HUES64 (cell line): ENCODE results near the gene VKORC1L1. TPM values are rescaled to one million over a fixed set of nuclear protein-coding genes. Genes with fewer than 3 reads are reported as not detected.
"Not testable (repeated sequence)": the region's sequence is repeated elsewhere in the genome, so short reads cannot be mapped to it uniquely, and the experiment has no call there.

Experiments
- H3K27ac ChIP-seq: 2 replicates; pipeline ENCODE4 v1.7.0; 2013; ENCODE audit warnings: low read depth, low read length, inconsistent platforms
- H3K27me3 ChIP-seq: 2 replicates; pipeline ENCODE4 v1.6.1; 2013; ENCODE audit warnings: mild to moderate bottlenecking, low read length; ENCODE audit not compliant: insufficient read depth
- H3K36me3 ChIP-seq: 2 replicates; pipeline ENCODE4 v1.6.1; 2013; ENCODE audit warnings: mild to moderate bottlenecking, low read length; ENCODE audit not compliant: insufficient read depth
- H3K4me1 ChIP-seq: 2 replicates; pipeline ENCODE4 v1.6.1; 2013; ENCODE audit warnings: mild to moderate bottlenecking, low read length, moderate library complexity; ENCODE audit not compliant: insufficient read depth
- H3K4me3 ChIP-seq: 2 replicates; pipeline ENCODE4 v1.5.1; 2013; ENCODE audit warnings: mild to moderate bottlenecking, low read length, moderate library complexity
- H3K9ac ChIP-seq: 2 replicates; pipeline ENCODE4 v1.6.1; 2013; ENCODE audit warnings: mild to moderate bottlenecking, low read depth, low read length
- H3K9me3 ChIP-seq: 2 replicates; pipeline ENCODE4 v1.6.1; 2013; ENCODE audit warnings: low read depth, low read length; ENCODE audit not compliant: insufficient read depth
- WGBS: fragments of 150-250, 120-280 bp; methylation state at CpG from one replicate; pipeline ENCODE4 v1.1.7; 2013; ENCODE audit warnings: missing lambda C conversion rate; 5-methylcytosine and 5-hydroxymethylcytosine counted together
- polyA plus RNA-seq, 2 experiments: library from polyadenylated mRNA; stranded (reverse); fragments of 50-300 nt; gene quantifications; one replicate each; pipeline ENCODE4 v1.2.3, GENCODE V29; 2013

The VKORC1L1 gene
- polyA plus RNA-seq (2013, experiment 1 of 2), result 30.4 TPM
- polyA plus RNA-seq (2013, experiment 2 of 2), result 34.6 TPM

DNA sequence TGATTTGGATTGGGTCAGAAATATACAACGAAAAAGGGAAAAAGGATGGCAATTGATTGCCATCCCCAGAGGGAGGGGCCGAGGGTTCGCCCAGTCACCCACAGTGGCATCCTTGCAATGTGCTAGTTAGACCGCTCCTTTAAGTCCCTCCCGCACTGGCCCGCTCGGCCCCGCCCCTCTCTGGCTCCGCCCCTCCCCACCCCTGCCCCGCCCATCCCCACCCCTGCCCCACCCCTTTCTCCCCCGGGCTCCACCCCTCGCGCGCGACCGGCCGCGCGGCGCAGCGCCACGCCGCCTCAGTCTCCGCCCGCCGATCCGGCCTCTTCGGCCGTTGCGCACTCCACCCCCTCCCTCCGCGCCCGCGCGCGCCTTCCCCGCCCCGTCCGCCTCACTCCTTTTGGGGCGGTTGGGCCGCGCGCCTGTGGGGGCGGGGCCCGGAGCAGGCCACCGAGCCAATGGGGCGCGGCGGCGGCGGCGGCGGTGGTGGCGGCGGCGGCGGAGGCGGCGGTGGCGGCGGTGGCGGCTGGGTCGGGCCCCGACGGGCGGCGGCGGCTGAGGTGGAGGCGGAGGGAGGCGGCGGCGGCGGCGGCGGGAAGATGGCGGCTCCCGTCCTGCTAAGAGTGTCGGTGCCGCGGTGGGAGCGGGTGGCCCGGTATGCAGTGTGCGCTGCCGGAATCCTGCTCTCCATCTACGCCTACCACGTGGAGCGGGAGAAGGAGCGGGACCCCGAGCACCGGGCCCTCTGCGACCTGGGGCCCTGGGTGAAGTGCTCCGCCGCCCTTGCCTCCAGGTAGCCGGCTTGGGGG, at the start of gene VKORC1L1:
VKORC1L1 (plus strand) TSS at position 299 of the 806 bp plus-strand sequence; CDS start at position 597, 298 bp downstream.
- Histone ChIP-seq H3K4me3 (peak within 1 kb of the TSS; percentile 85), H3K9me3 (no peaks in the 10 kb centered on the region), H3K36me3 (peaks cover 4% of the 10 kb centered on the region; the same call in 1 of the 2 replicates), H3K27me3 (no peaks in the 10 kb centered on the region), H3K4me1 (no peaks in the 10 kb centered on the region), H3K9ac (peak within 1 kb of the TSS; percentile 86), H3K27ac (peak within 1 kb of the TSS; percentile 85; the same call in 1 of the 2 replicates)
- WGBS, result under 1% methylated on average over 85 of the region's 94 CpGs

DNA sequence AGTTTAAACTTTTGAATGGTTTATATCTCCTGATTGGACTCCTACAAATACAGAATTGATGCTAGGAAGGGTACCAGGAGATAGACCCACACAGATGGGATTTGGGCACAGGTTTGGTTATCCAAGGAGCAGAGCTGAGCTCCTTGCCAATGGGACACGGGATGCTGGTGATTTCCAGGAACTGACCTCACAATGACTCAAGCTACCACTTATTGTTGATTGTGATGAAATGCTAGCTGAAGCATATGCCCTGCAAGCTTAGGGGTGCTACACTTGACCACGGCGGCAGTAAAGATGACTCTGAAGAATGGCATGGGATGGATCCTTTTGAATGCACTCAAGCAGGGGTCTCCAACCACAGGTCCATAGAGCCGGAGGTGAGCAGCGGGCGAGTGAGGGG, 45.5 kb upstream of the VKORC1L1 start:
- no peaks in the 10 kb centered on the region for H3K36me3 ChIP-seq
- no peaks in the 10 kb centered on the region for H3K27me3 ChIP-seq
- no peaks in the 10 kb centered on the region for H3K9me3 ChIP-seq
- WGBS, result 93% methylated on average over 6 of the region's 6 CpGs
- H3K9ac ChIP-seq, result no peak overlapping the region
- no peak overlapping the region for H3K27ac ChIP-seq
- H3K4me1 ChIP-seq, result no peaks in the 10 kb centered on the region
- H3K4me3 ChIP-seq, result no peak overlapping the region

DNA sequence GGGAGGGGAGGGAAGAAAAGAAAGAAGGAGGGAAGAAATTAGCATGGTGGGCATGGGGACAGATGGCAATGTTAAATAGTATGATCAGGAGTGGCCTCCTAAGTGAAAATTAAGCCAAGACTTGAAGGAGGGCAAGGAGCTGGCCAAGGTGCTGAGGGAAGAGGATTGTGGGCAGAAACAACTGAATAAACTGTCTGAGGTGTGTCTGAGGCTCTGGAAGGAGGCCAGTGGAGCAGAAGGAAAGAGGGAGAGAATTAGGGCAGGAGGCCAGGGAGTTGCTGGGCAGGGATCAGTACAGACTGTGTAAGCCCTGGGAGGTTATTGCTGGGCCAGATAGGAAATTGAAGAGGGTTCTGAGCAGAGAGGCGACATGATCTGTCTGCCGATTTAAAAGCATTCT, 40.6 kb upstream of the VKORC1L1 start:
- no peak overlapping the region for H3K9ac ChIP-seq
- no peaks in the 10 kb centered on the region for H3K36me3 ChIP-seq
- 86% methylated on average over 2 of the region's 2 CpGs for WGBS
- no peaks in the 10 kb centered on the region for H3K4me1 ChIP-seq
- H3K9me3 ChIP-seq, result no peaks in the 10 kb centered on the region
- H3K4me3 ChIP-seq, result no peak overlapping the region
- H3K27ac ChIP-seq, result no peak overlapping the region
- H3K27me3 ChIP-seq, result no peaks in the 10 kb centered on the region

DNA sequence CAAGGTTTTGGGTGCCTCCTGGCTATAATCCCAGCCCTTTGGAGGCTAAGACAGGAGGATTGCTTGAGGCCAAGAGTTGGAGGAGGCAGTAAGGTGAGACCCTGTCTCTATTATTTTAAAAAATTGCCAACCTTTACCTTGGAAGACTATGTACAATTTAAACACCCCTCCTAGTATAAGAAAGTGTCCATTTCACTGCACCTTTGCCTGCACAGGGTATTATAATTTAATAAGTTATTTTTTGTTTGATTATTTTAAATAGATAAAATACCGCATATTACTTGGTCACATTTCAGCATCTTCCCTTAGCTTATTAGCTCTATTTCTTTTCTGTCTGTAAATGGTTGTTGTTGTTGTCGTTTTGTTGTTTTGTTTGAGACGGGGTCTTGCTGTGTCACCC, 36.2 kb upstream of the VKORC1L1 start:
- 100% methylated on average over 1 of the region's 3 CpGs for WGBS
- H3K9ac ChIP-seq, H3K4me3 ChIP-seq, H3K27me3 ChIP-seq, H3K27ac ChIP-seq, H3K9me3 ChIP-seq, H3K4me1 ChIP-seq, H3K36me3 ChIP-seq: not testable (repeated sequence)

DNA sequence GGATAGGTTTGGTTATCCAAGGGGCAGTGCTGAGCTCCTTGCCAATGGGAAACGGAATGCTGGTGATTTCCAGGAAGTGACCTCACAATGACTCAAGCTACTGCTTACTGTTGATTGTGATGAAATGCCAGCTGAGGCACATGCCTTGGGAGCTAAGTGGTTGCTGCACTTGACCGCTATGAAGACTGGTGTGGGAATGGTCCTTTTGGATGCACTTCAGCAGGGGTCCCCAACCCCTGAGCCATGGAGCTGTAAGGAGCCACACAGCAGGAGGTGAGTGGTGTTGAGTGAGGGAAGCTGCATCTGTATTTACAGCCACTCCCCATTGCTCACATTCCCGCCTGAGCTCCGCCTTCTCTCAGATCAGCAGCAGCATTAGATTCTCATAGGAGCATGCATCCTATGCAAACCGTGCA, 35.3 kb upstream of the VKORC1L1 start:
- H3K9me3 ChIP-seq, H3K4me3 ChIP-seq: not testable (repeated sequence)
- WGBS, result 73% methylated on average over 5 of the region's 5 CpGs

DNA sequence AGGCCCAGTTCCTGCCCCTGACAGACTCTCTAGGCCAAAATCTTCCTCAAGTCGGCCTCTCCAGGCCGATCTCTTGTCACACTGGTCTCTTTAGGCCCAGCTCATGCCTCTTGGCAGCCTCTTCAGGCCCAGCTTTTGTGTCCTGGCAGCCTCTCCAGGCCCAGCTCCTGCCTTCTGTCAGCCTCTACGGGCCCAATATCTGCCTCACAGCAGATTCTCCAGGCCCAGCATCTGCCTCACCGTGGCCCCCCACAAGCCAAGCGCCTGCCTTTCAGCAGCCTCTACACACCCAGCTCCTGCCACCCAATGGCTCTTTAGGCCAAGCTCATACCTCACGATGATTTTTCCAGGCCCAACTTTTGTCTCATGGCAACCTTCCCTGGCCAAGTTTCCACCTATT, 33.0 kb upstream of the VKORC1L1 start:
- Histone ChIP-seq H3K9me3 (no peaks in the 10 kb centered on the region), H3K27ac (no peak overlapping the region), H3K4me1 (no peaks in the 10 kb centered on the region), H3K4me3 (no peak overlapping the region), H3K36me3 (no peaks in the 10 kb centered on the region), H3K27me3 (no peaks in the 10 kb centered on the region), H3K9ac (no peak overlapping the region)
- 92% methylated on average over 6 of the region's 6 CpGs for WGBS

More for the DNA sequence above, 35.3 kb upstream of the VKORC1L1 start:
- H3K4me1 ChIP-seq, H3K36me3 ChIP-seq, H3K27me3 ChIP-seq, H3K9ac ChIP-seq, H3K27ac ChIP-seq: not testable (repeated sequence)

DNA sequence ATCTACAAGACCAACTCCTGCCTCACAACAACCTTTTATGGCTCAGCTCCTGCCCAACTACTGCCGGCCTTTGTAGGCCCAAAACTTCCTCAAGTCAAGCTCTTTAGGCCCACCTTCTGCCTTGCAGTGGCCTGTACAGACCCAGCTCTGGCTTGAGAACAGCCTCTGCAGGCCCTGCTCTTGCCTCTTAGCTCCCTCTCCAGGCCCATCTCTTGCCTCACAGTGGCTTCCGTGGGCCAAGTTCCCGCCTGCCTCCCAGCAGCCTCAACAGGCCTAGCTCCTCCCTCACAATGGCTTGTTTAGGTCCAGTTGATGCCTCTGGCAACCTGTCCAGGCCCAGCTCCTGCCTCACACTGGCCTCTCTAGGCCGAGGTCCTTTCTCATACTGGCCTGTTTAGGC, 32.4 kb upstream of the VKORC1L1 start:
- Histone ChIP-seq H3K36me3 (no peaks in the 10 kb centered on the region), H3K27me3 (no peaks in the 10 kb centered on the region), H3K27ac (no peak overlapping the region), H3K9ac (no peak overlapping the region), H3K4me1 (no peaks in the 10 kb centered on the region), H3K9me3 (no peaks in the 10 kb centered on the region), H3K4me3 (no peak overlapping the region)
- 90% methylated on average over 4 of the region's 4 CpGs for WGBS

DNA sequence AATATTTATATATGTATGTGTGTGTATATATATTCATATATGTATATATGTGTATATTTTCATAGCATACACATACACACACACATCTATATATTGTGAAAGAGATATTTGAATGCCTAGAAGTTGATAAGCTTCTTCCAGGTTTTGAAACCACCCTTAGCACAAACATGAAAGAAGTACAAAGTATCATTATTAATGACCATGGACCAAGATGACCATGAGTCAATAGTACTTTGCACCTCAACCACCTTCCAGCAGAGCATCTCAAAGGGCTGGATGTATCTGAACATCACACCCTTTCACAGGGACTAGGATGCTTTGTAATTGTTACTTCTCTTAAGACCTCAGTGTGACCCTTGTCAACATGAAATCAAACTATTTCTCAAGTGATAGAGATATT, 29.3 kb upstream of the VKORC1L1 start:
- H3K36me3 ChIP-seq, H3K9ac ChIP-seq, H3K27me3 ChIP-seq, H3K9me3 ChIP-seq, H3K4me1 ChIP-seq, H3K27ac ChIP-seq, H3K4me3 ChIP-seq: not testable (repeated sequence)

DNA sequence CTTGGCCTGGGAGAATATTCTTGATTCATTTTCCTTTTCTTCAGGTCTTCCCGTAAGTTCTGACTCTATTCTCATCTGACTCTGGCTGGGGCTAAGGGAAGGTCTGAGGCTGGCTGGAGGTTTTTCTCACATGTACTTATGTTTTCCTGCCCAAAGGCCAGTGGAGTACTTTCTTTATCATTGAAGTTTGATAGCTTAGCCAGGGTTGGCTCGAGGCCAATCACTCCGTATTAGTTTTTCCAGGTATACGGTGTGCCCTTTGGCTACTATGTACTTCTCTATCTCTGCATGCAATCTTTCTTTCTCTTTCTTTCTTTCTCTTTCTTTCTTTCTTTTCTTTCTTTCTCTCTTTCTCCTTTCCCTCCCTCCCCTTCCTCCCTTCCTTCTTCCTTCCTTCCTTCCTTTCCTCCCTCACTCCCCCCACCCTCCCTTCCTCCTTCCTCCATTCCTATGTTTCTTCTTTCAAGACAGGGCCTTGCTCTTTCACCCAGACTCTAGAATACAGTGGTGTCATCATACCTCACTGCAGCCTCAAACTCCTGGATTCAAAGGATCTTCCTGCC, 26.8 kb upstream of the VKORC1L1 start:
- Histone ChIP-seq H3K9me3 (no peaks in the 10 kb centered on the region), H3K27ac (no peak overlapping the region), H3K9ac (no peak overlapping the region), H3K36me3 (no peaks in the 10 kb centered on the region), H3K4me3 (no peak overlapping the region), H3K27me3 (no peaks in the 10 kb centered on the region), H3K4me1 (no peaks in the 10 kb centered on the region)
- WGBS, result 89% methylated on average over 4 of the region's 4 CpGs

DNA sequence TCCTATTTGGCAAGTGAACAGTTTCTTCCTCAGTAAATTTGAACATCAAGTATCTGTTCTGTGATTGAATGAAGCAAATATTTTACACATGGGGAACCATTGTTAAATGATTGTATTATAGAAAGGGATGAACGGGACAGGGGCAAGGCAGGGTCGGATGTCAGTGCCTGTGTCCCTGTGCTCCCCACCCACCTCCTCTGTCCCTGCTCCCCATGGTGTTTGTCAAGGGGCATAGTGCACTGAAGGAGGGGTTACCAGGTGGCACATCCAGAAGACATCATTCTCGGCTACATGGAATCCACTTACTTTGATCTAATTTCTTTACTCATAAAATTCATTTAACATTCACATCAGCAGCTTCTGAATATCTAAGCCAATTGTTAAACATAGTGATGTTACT, 19.4 kb upstream of the VKORC1L1 start:
- not testable (repeated sequence) for H3K4me3 ChIP-seq
- 83% methylated on average over 3 of the region's 3 CpGs for WGBS

DNA sequence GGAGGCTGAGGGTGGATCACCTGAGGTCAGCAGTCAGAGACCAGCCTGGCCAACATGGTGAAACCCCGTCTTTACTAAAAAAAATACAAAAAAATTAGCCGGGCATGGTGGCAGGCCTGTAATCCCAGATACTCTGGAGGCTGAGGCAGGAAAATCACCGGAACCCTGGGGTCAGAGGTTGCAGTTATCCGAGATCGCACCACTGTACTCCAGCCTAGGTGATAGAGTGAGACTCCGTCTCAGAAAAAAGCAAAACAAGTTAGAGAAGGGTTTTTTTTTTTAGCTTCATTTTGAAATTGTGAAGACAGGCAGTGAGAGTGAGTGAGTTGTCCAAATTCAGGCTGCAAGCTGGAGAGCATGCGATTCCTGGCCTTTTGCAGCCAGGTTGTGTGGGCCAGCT, 19.0 kb upstream of the VKORC1L1 start:
- not testable (repeated sequence) for H3K9me3 ChIP-seq, H3K4me3 ChIP-seq, H3K36me3 ChIP-seq, H3K4me1 ChIP-seq, H3K27me3 ChIP-seq, H3K9ac ChIP-seq, H3K27ac ChIP-seq
- 96% methylated on average over 7 of the region's 7 CpGs for WGBS

More for the DNA sequence above, 19.4 kb upstream of the VKORC1L1 start:
- not testable (repeated sequence) for H3K4me1 ChIP-seq, H3K27ac ChIP-seq, H3K9me3 ChIP-seq, H3K9ac ChIP-seq, H3K27me3 ChIP-seq, H3K36me3 ChIP-seq
